HCT116 (cell line): Measurements from ENCODE around the gene CSTPP1. TPM values are rescaled to one million over a fixed set of nuclear protein-coding genes. Genes with fewer than 3 reads are reported as not detected.

ENCODE experiments used
- ATAC-seq: fragments of 200-7000 bp; cut with Tn5 transposase; 2 replicates; pipeline ENCODE4 v1.9.1; 2020; ENCODE audit warnings: mild to moderate bottlenecking, moderate library complexity
- BruUV-seq: library from RNA; stranded (reverse); fragments of 400-500 nt; replicated peaks from 2 replicates; lab custom pipeline; 2021; lab: Mats Ljungman, UMichigan
- CTCF ChIA-PET: fragments of 300-600 bp; sonication (Branson Sonifier 250); formaldehyde crosslinking; loops from one replicate; lab custom pipeline; 2021; ENCODE audit warnings: antibody characterized with exemption; lab: Charles Lee
- POLR2A ChIA-PET: fragments of 300-600, 350-600 bp; sonication (Branson Sonifier 250); formaldehyde crosslinking; loops from one replicate; lab custom pipeline; 2021; ENCODE audit warnings: antibody characterized with exemption; lab: Charles Lee
- RAD21 ChIA-PET, 2 experiments: fragments of 300-600 bp; sonication (Branson Sonifier 250); formaldehyde crosslinking; loops; one replicate each; lab custom pipeline; 2023; ENCODE audit warnings: low total read pairs in 2 of 2; ENCODE audit not compliant: uncharacterized antibody in 2 of 2, unreplicated experiment in 2 of 2, low non-redundant PET in 1 of 2; lab: Charles Lee
- DNase-seq: peaks from one replicate; pipeline ENCODE4 v3.0.0-alpha.2; 2010; ENCODE audit warnings: low read depth, low spot score
- H2AFZ ChIP-seq: fragments of 200-600 bp; shearing (Covaris generic), sonication (generic); 2 replicates; pipeline ENCODE4 v1.6.1; 2017; ENCODE audit warnings: low read depth, mixed run types, mixed read lengths, antibody characterized with exemption, low read length; ENCODE audit not compliant: poor library complexity, severe bottlenecking
- H3K27ac ChIP-seq: 2 replicates; pipeline ENCODE4 v1.5.1; 2012; ENCODE audit warnings: low read depth, low read length
- H3K27me3 ChIP-seq: fragments of 200-600 bp; sonication (generic); 2 replicates; pipeline ENCODE4 v1.6.1; 2016; ENCODE audit warnings: mixed run types, low read length, mixed read lengths; ENCODE audit not compliant: insufficient read depth
- H3K36me3 ChIP-seq, 2 experiments: fragments of 200-500 bp in 1 of 2; fragments of 200-600 bp in 1 of 2; sonication (Bioruptor generic) in 1 of 2; sonication (generic) in 1 of 2; 2 replicates each; pipeline versions ENCODE4 v1.5.1 to v1.6.1; 2014 to 2016; ENCODE audit warnings: low read length in 2 of 2, inconsistent platforms in 1 of 2, mixed read lengths in 1 of 2, mixed run types in 1 of 2; ENCODE audit not compliant: insufficient read depth in 2 of 2, control insufficient read depth in 1 of 2
- H3K4me1 ChIP-seq, 2 experiments: fragments of 200-600 bp in 1 of 2; sonication (generic) in 1 of 2; 2 replicates each; pipeline versions ENCODE4 v1.5.1 to v1.6.1; 2012 to 2017; ENCODE audit warnings: low read length in 2 of 2, inconsistent platforms in 1 of 2, mild to moderate bottlenecking in 1 of 2, mixed read lengths in 1 of 2, mixed run types in 1 of 2, moderate library complexity in 1 of 2; ENCODE audit not compliant: insufficient read depth in 2 of 2, control insufficient read depth in 1 of 2
- H3K4me2 ChIP-seq: fragments of 200-600 bp; sonication (generic); 2 replicates; pipeline ENCODE4 v1.6.1; 2017; ENCODE audit warnings: mixed run types, low read length, mixed read lengths
- H3K4me3 ChIP-seq, 2 experiments: fragments of 200-600 bp in 1 of 2; sonication (generic) in 1 of 2; replicated peaks in 1 of 2; 2 replicates each; pipeline ENCODE4 v1.5.1; 2011 to 2016; ENCODE audit warnings: low read length in 2 of 2, control low read depth in 1 of 2, low read depth in 1 of 2, mild to moderate bottlenecking in 1 of 2, mixed read lengths in 1 of 2, mixed run types in 1 of 2
- H3K79me2 ChIP-seq: fragments of 200-600 bp; sonication (generic); 2 replicates; pipeline ENCODE4 v1.6.1; 2017; ENCODE audit warnings: mild to moderate bottlenecking, mixed run types, low read length, moderate library complexity, mixed read lengths; ENCODE audit not compliant: insufficient read depth
- H3K9ac ChIP-seq: fragments of 200-600 bp; sonication (generic); 2 replicates; pipeline ENCODE4 v1.6.1; 2016; ENCODE audit warnings: low read length, mixed read lengths
- H3K9me2 ChIP-seq: fragments of 200-600 bp; sonication (generic), shearing (Covaris generic); 2 replicates; pipeline ENCODE4 v1.6.1; 2017; ENCODE audit warnings: mixed run types, mild to moderate bottlenecking, moderate library complexity; ENCODE audit not compliant: insufficient read depth
- H3K9me3 ChIP-seq, 2 experiments: fragments of 200-500 bp in 1 of 2; fragments of 200-600 bp in 1 of 2; sonication (Bioruptor generic) in 1 of 2; sonication (generic) in 1 of 2; 2 replicates each; pipeline ENCODE4 v1.6.1; 2014 to 2017; ENCODE audit warnings: low read length in 2 of 2, mixed read lengths in 2 of 2, inconsistent platforms in 1 of 2, low read depth in 1 of 2, mild to moderate bottlenecking in 1 of 2, mixed run types in 1 of 2, moderate library complexity in 1 of 2; ENCODE audit not compliant: control insufficient read depth in 1 of 2, insufficient read depth in 1 of 2
- H4K20me1 ChIP-seq: fragments of 200-600 bp; sonication (generic), shearing (Covaris generic); 2 replicates; pipeline ENCODE4 v1.6.1; 2017; ENCODE audit warnings: mixed run types, mild to moderate bottlenecking, moderate library complexity; ENCODE audit not compliant: insufficient read depth
- CEBPB ChIP-seq: IDR thresholded peaks from 2 replicates; pipeline ENCODE4 v1.6.1; 2012; ENCODE audit warnings: low read depth
- CTCF ChIP-seq, 3 experiments: fragments of 200-600 bp in 1 of 3; sonication (generic) in 1 of 3; IDR thresholded peaks in 2 of 3; conservative IDR thresholded peaks in 1 of 3; 2 replicates each; pipeline ENCODE4 v1.5.1; 2012 to 2017; ENCODE audit warnings: low read depth in 2 of 3, low read length in 2 of 3, antibody characterized with exemption in 1 of 3, borderline replicate concordance in 1 of 3, control low read depth in 1 of 3, mild to moderate bottlenecking in 1 of 3, mixed read lengths in 1 of 3, mixed run types in 1 of 3, moderate library complexity in 1 of 3; ENCODE audit not compliant: insufficient read depth in 1 of 3
- ELF1 ChIP-seq: IDR thresholded peaks from 2 replicates; pipeline ENCODE4 v1.6.1; 2012; ENCODE audit warnings: low read depth, borderline replicate concordance
- SIN3A ChIP-seq: IDR thresholded peaks from 2 replicates; pipeline ENCODE4 v1.6.1; 2012; ENCODE audit warnings: low read depth
- SRF ChIP-seq: IDR thresholded peaks from 2 replicates; pipeline ENCODE4 v1.6.1; 2012; ENCODE audit warnings: low read depth
- TCF7L2 ChIP-seq: IDR thresholded peaks from 2 replicates; pipeline ENCODE4 v1.7.0; 2011; ENCODE audit warnings: borderline replicate concordance, inconsistent platforms; ENCODE audit not compliant: insufficient read depth, insufficient read length; ENCODE audit errors: extremely low read depth
- intact Hi-C: fragments of 100-400 bp; cut with micrococcal nuclease; formaldehyde crosslinking; loops from 2 replicates; pipeline ENCODE4 v1.10.0; 2022
- total RNA-seq: library from RNA; stranded (reverse); gene quantifications from one replicate; pipeline ENCODE4 v1.2.1, GENCODE V29; 2021; ENCODE audit not compliant: unreplicated experiment

Gene CSTPP1
- total RNA-seq, 1 experiment from 2014 or later: 24.7 TPM

- Histone ChIP-seq H4K20me1 (no peaks in the 10 kb centered on the region), H3K27me3 (no peaks in the 10 kb centered on the region), H3K9me3 (no peaks in the 10 kb centered on the region), H3K9me2 (no peaks in the 10 kb centered on the region), H2AFZ (no peak overlapping the region), H3K36me3 (no peaks in the 10 kb centered on the region), H3K4me1 (peaks cover 13 to 24% of the 10 kb centered on the region in 2 experiments; a peak in 3 of 4 replicates), H3K4me3 (no peak overlapping the region), H3K9ac (no peak overlapping the region), H3K4me2 (no peak overlapping the region), H3K27ac (no peak overlapping the region), H3K79me2 (no peaks in the 10 kb centered on the region)
- no peak for TF ChIP-seq TCF7L2
- no peak for TF ChIP-seq SRF
- no peak for TF ChIP-seq SIN3A
- TF ChIP-seq CTCF (IDR thresholded peaks at IDR 0.05 in 2 of 3, conservative IDR thresholded peaks at IDR 0.05 in 1 of 3; ENCODE audit: borderline replicate concordance in 1 of 3, insufficient read depth in 1 of 3, low read depth in 2 of 3, low read length in 2 of 3): 0 out of 6 replicates have a peak, but pooled peaks of 1 of the 3 experiments have one; percentile 5
- TF ChIP-seq ELF1: no peak
- TF ChIP-seq CEBPB: no peak
- RAD21 ChIA-PET: no interaction called here
- BruUV-seq: TSS peak; percentile 31
- DNase-seq (no peak), ATAC-seq (no peak)
- POLR2A ChIA-PET: no interaction called here
- CTCF ChIA-PET: interaction anchor here (0.7 to 1.0 kb wide), 2 partner anchors 204 to 237 kb away, joined by 3 to 4 read pairs; no protein-coding TSS in a partner anchor
- intact Hi-C loops: no loop called here
These were observed 20.1 kb upstream of the CSTPP1 start for GRCh38 chr11:46916286-46917108.
